GM12878 (cell line): Measurements from ENCODE around the gene AGBL5. TPM values are rescaled to one million over a fixed set of nuclear protein-coding genes. Genes with fewer than 3 reads are reported as not detected.

ENCODE experiments used
- ATAC-seq: fragments of 200-7000 bp; cut with Tn5 transposase; 3 replicates; pipeline ENCODE4 v1.9.1; 2020; ENCODE audit warnings: mild to moderate bottlenecking, moderate library complexity
- BruUV-seq: library from RNA; stranded (reverse); fragments of 400-500 nt; replicated peaks from 2 replicates; lab custom pipeline; 2021; lab: Mats Ljungman, UMichigan
- CTCF ChIA-PET: fragments of 300-600 bp; sonication (Branson Sonifier 250); formaldehyde crosslinking; extraction: SDS; loops from one replicate; lab custom pipeline; 2021; ENCODE audit warnings: inconsistent platforms; lab: Yijun Ruan, JAX
- POLR2A ChIA-PET: fragments of 350-600 bp; formaldehyde crosslinking; extraction: SDS; loops from one replicate; lab custom pipeline; 2021; ENCODE audit warnings: inconsistent platforms; lab: Charles Lee
- RAD21 ChIA-PET: fragments of 300-600 bp; sonication (Branson Sonifier 250); formaldehyde crosslinking; loops from one replicate; lab custom pipeline; 2023; ENCODE audit warnings: antibody characterized with exemption; ENCODE audit not compliant: unreplicated experiment; lab: Charles Lee
- SMC1A ChIA-PET: fragments of 300-600 bp; sonication (Branson Sonifier 250); formaldehyde crosslinking; loops from one replicate; lab custom pipeline; 2023; ENCODE audit not compliant: unreplicated experiment, uncharacterized antibody; lab: Charles Lee
- DNase-seq: peaks from one replicate; pipeline ENCODE4 v3.0.0-alpha.2; 2011; ENCODE audit warnings: low read depth, low spot score
- FAIRE-seq: peaks from 3 replicates; lab custom pipeline; 2011; peaks lifted over from hg19 to GRCh38; lab: Jason Lieb, UNC
- H2AFZ ChIP-seq: 2 replicates; pipeline ENCODE4 v1.6.0; 2011; ENCODE audit warnings: low read depth, low read length, control low read depth; ENCODE audit not compliant: control insufficient read depth
- H3K27ac ChIP-seq: 2 replicates; pipeline ENCODE4 v1.5.1; 2011; ENCODE audit warnings: control low read depth; ENCODE audit not compliant: control insufficient read depth, insufficient read depth
- H3K27me3 ChIP-seq, 2 experiments: replicated peaks in 1 of 2; 2 replicates each; pipeline versions ENCODE4 v1.6.0 to v1.6.1; 2011; ENCODE audit warnings: low read length in 1 of 2; ENCODE audit not compliant: control insufficient read depth in 2 of 2, insufficient read depth in 2 of 2
- H3K36me3 ChIP-seq, 2 experiments: 2 replicates each; pipeline ENCODE4 v1.5.1; 2011; ENCODE audit warnings: low read length in 1 of 2; ENCODE audit not compliant: control insufficient read depth in 2 of 2, insufficient read depth in 2 of 2
- H3K4me1 ChIP-seq: 2 replicates; pipeline ENCODE4 v1.6.1; 2011; ENCODE audit warnings: mild to moderate bottlenecking, low read length, moderate library complexity, mixed read lengths; ENCODE audit not compliant: control insufficient read depth, insufficient read depth
- H3K4me2 ChIP-seq: 2 replicates; pipeline ENCODE4 v1.6.0; 2011; ENCODE audit warnings: control low read depth; ENCODE audit not compliant: control insufficient read depth, insufficient read depth
- H3K4me3 ChIP-seq: fragments of 200-600 bp; sonication (generic); 2 replicates; pipeline ENCODE4 v1.5.1; 2016
- H3K79me2 ChIP-seq: 2 replicates; pipeline ENCODE4 v1.6.0; 2011; ENCODE audit warnings: low read length; ENCODE audit not compliant: control insufficient read depth, insufficient read depth
- H3K9ac ChIP-seq: 2 replicates; pipeline ENCODE4 v1.8.0; 2011; ENCODE audit warnings: low read length, control low read depth, mixed read lengths; ENCODE audit not compliant: control insufficient read depth, insufficient read depth
- H3K9me3 ChIP-seq: replicated peaks from 3 replicates; pipeline ENCODE4 v1.5.1; 2011; ENCODE audit warnings: mild to moderate bottlenecking, low read length; ENCODE audit not compliant: control insufficient read depth, insufficient read depth
- H4K20me1 ChIP-seq: 2 replicates; pipeline ENCODE4 v1.6.0; 2011; ENCODE audit not compliant: control insufficient read depth, insufficient read depth
- BCLAF1 ChIP-seq: fragments of 450-650 bp; IDR thresholded peaks from 2 replicates; pipeline ENCODE4 v1.6.1; 2017; ENCODE audit warnings: antibody characterized with exemption, mild to moderate bottlenecking, moderate library complexity
- BRCA1 ChIP-seq: IDR thresholded peaks from 2 replicates; pipeline ENCODE4 v1.6.1; 2011; ENCODE audit warnings: low read depth, low read length, improper control_type of control experiment
- GATAD2B ChIP-seq: fragments of 450-650 bp; conservative IDR thresholded peaks from 2 replicates; pipeline ENCODE4 v1.6.1; 2017; ENCODE audit warnings: low read depth, mild to moderate bottlenecking, moderate library complexity
- IRF5 ChIP-seq: fragments of 450-650 bp; IDR thresholded peaks from 2 replicates; pipeline ENCODE4 v1.6.1; 2017; ENCODE audit warnings: borderline replicate concordance
- JUNB ChIP-seq: IDR thresholded peaks from 2 replicates; pipeline ENCODE4 v1.6.1; 2016; ENCODE audit warnings: antibody characterized with exemption, mild to moderate bottlenecking
- NR2F1 ChIP-seq: fragments of 450-650 bp; conservative IDR thresholded peaks from 2 replicates; pipeline ENCODE4 v1.6.1; 2017; ENCODE audit warnings: mild to moderate bottlenecking
- RBBP5 ChIP-seq: fragments of 200-600 bp; sonication (generic); conservative IDR thresholded peaks from 2 replicates; pipeline ENCODE4 v1.6.1; 2016
- RELA ChIP-seq: fragments of 450-650 bp; IDR thresholded peaks from 2 replicates; pipeline ENCODE4 v1.8.0; 2014; ENCODE audit warnings: borderline replicate concordance; ENCODE audit not compliant: partially characterized antibody
- RFX5 ChIP-seq: IDR thresholded peaks from 2 replicates; pipeline ENCODE4 v1.6.1; 2011; ENCODE audit warnings: low read depth, low read length, improper control_type of control experiment
- SKIL ChIP-seq: fragments of 450-650 bp; IDR thresholded peaks from 2 replicates; pipeline ENCODE4 v1.6.1; 2017; ENCODE audit warnings: mild to moderate bottlenecking, low read depth, inconsistent platforms; ENCODE audit not compliant: poor library complexity, severe bottlenecking
- SMAD1 ChIP-seq: fragments of 450-650 bp; IDR thresholded peaks from 2 replicates; pipeline ENCODE4 v1.6.1; 2018; ENCODE audit warnings: mild to moderate bottlenecking, low read depth; ENCODE audit not compliant: partially characterized antibody
- SP1 ChIP-seq: IDR thresholded peaks from one replicate; pipeline ENCODE4 v1.6.1; 2011; ENCODE audit warnings: low read depth, low read length
- ZBTB11 ChIP-seq: fragments of 450-650 bp; formaldehyde crosslinking; IDR thresholded peaks from 2 replicates; pipeline ENCODE4 v1.5.0; 2022; ENCODE audit warnings: mild to moderate bottlenecking, missing genetic modification characterization
- ZNF274 ChIP-seq: IDR thresholded peaks from one replicate; pipeline ENCODE4 v1.8.0; 2011; ENCODE audit not compliant: insufficient read length, insufficient read depth
- WGBS: methylation state at CpG from one replicate; pipeline ENCODE4 v1.1.6; 2016; ENCODE audit warnings: low lambda C conversion rate; ENCODE audit not compliant: insufficient replicate concordance, insufficient coverage; ENCODE audit errors: missing lambda C conversion rate; 5-methylcytosine and 5-hydroxymethylcytosine counted together
- in situ Hi-C: fragments of 300-500 bp; cut with MboI; formaldehyde crosslinking; loops from 9 replicates; pipeline ENCODE4 v1.14.3; 2018; ENCODE audit warnings: mixed read lengths
- intact Hi-C: fragments of 100-400 bp; cut with micrococcal nuclease; formaldehyde crosslinking; loops from one replicate; pipeline ENCODE4 v1.14.2; 2022; ENCODE audit not compliant: unreplicated experiment
- polyA plus RNA-seq, 11 experiments: library from polyadenylated mRNA; depleted of rRNA in 4 of 11; unstranded in 6 of 11; stranded (reverse) in 5 of 11; fragments of >200 nt; fragmentation: Nextera tagmentation in 4 of 11; fragmentation: Illumina TruSeq in 1 of 11; extraction: Ambion mirVana in 4 of 11; extraction: Trizol in 1 of 11; gene quantifications; 1 replicate in 1 of 11; 2 replicates in 10 of 11; pipeline versions ENCODE4 v1.2.1 to v1.2.3, GENCODE V29; 2011 to 2016; ENCODE audit warnings: inconsistent platforms in 2 of 11, missing spikeins in 2 of 11, low read depth in 1 of 11
- total RNA-seq, 4 experiments: library from RNA; depleted of rRNA in 3 of 4; stranded (reverse); fragments of >200 nt in 3 of 4; fragmentation: Illumina TruSeq in 1 of 4; extraction: Trizol in 1 of 4; gene quantifications; 2 replicates each; pipeline versions ENCODE4 v1.2.1 to v1.2.3, GENCODE V29; 2013 to 2021

Gene AGBL5
- total and polyA plus RNA-seq, 10 of the 15 experiments (the other 5 are each of a cell fraction or from before 2014, with no cell fraction given), result 1.9 to 28.5 (median 19.5) TPM

- no peak for ATAC-seq
- ChIA-PET SMC1A (no interaction called here), POLR2A (interaction anchor here (1.2 kb wide), 1 partner anchor 14 kb away, joined by 3 read pairs; no protein-coding TSS in a partner anchor), CTCF (no interaction called here), RAD21 (no interaction called here)
- no peak for DNase-seq
- H2AFZ ChIP-seq, result no peak overlapping the region
- no peaks in the 10 kb centered on the region for H3K79me2 ChIP-seq
- no peak for FAIRE-seq
- H3K36me3 ChIP-seq, result peaks cover 0 to 9% of the 10 kb centered on the region in 2 experiments; a peak in 3 of 4 replicates
- WGBS, result 80% methylated on average over 11 of the region's 11 CpGs
- no peaks in the 10 kb centered on the region for H4K20me1 ChIP-seq
- no peaks in the 10 kb centered on the region for H3K9me3 ChIP-seq
- BruUV-seq, result no TSS peak
- in situ Hi-C loops, result no loop called here
- H3K9ac ChIP-seq, result no peak overlapping the region
- H3K27ac ChIP-seq, result no peak overlapping the region
- no peak overlapping the region for H3K4me3 ChIP-seq
- intact Hi-C loops, result no loop called here
- H3K27me3 ChIP-seq, result no peaks in the 10 kb centered on the region
- H3K4me2 ChIP-seq, result no peak overlapping the region
- no peaks in the 10 kb centered on the region for H3K4me1 ChIP-seq
- TF ChIP-seq SKIL, result no peak
- no peak for TF ChIP-seq RBBP5
- TF ChIP-seq IRF5, result no peak
- no peak for TF ChIP-seq ZBTB11 (CRISPR knock-in tag)
- no peak for TF ChIP-seq BCLAF1
- no peak for TF ChIP-seq NR2F1
- no peak for TF ChIP-seq SP1
- no peak for TF ChIP-seq BRCA1
- no peak for TF ChIP-seq RFX5
- no peak for TF ChIP-seq JUNB
- TF ChIP-seq GATAD2B, result no peak
- no peak for TF ChIP-seq SMAD1
- TF ChIP-seq RELA, result no peak
- no peak for TF ChIP-seq ZNF274
These were observed 30.0 kb upstream of the AGBL5 start for GRCh38 chr2:27021253-27022049.
